G401 (cell line): ENCODE results near the gene CLEC4M. TPM values are rescaled to one million over a fixed set of nuclear protein-coding genes. Genes with fewer than 3 reads are reported as not detected.
"Not testable (repeated sequence)": the region's sequence is repeated elsewhere in the genome, so short reads cannot be mapped to it uniquely, and the experiment has no call there.

Experiments used
- DNase-seq: peaks from one replicate; pipeline ENCODE4 v3.0.0-alpha.2; 2015; ENCODE audit warnings: low spot score
- in situ Hi-C: cut with HindIII; loops from 2 replicates; pipeline ENCODE4 v1.10.0; 2016; ENCODE audit warnings: low sequenced_read_pairs, mixed read lengths
- total RNA-seq: library from RNA; depleted of rRNA; stranded (reverse); fragments of >200 nt; shearing (Covaris generic); gene quantifications from 2 replicates; pipeline ENCODE4 v1.2.3, GENCODE V29; 2014; rRNA removed

Gene CLEC4M
- total RNA-seq, 1 experiment from 2014 or later, result not detected

GRCh38 chr19:7792701-7793100 is 29.7 kb downstream of the CLEC4M start:
- peak; percentile 83 for DNase-seq
- in situ Hi-C loops, result not testable (repeated sequence)

GRCh38 chr19:7793493-7793892 is 30.4 kb downstream of the CLEC4M start:
- no peak for DNase-seq
- in situ Hi-C loops, result no loop called here

GRCh38 chr19:7795555-7796161 is 32.6 kb downstream of the CLEC4M start:
- in situ Hi-C loops, result no loop called here
- DNase-seq, result no peak

- in situ Hi-C loops, result no loop called here
- DNase-seq, result peak; percentile 89
These were observed 36.8 kb downstream of the CLEC4M start for GRCh38 chr19:7799640-7800355.

- in situ Hi-C loops, result no loop called here
These were observed 38.1 kb downstream of the CLEC4M start for GRCh38 chr19:7801020-7801570.

GRCh38 chr19:7806234-7806633 is 43.2 kb downstream of the CLEC4M start:
- in situ Hi-C loops, result no loop called here
- no peak for DNase-seq

More at GRCh38 chr19:7801020-7801570, 38.1 kb downstream of the CLEC4M start:
- DNase-seq, result no peak

- in situ Hi-C loops, result no loop called here
- no peak for DNase-seq
These were observed 43.8 kb downstream of the CLEC4M start for GRCh38 chr19:7806876-7807275.

GRCh38 chr19:7808108-7808507 is 45.1 kb downstream of the CLEC4M start:
- DNase-seq, result no peak
- in situ Hi-C loops, result no loop called here

- DNase-seq, result no peak
- in situ Hi-C loops, result no loop called here
These were observed 48.9 kb downstream of the CLEC4M start for GRCh38 chr19:7811989-7812388.

- in situ Hi-C loops, result no loop called here
- DNase-seq, result no peak
These were observed 52.3 kb downstream of the CLEC4M start for GRCh38 chr19:7815325-7815724.

- DNase-seq, in situ Hi-C loops: not testable (repeated sequence)
These were observed 53.0 kb downstream of the CLEC4M start for GRCh38 chr19:7816040-7816439.

- in situ Hi-C loops, result no loop called here
- DNase-seq, result no peak
These were observed 54.8 kb downstream of the CLEC4M start for GRCh38 chr19:7817801-7818200.

- in situ Hi-C loops, result no loop called here
- DNase-seq, result no peak
These were observed 55.8 kb downstream of the CLEC4M start for GRCh38 chr19:7818806-7819205.

Other genes with a start within 250 kb of the CLEC4M start
- gene ZNF358, start 247.1 kb upstream of the CLEC4M start, total RNA-seq, result 25.3 and 40.1 TPM in 2 replicates
- gene MCOLN1, start 240.6 kb upstream of the CLEC4M start, total RNA-seq, result 6.2 and 16.9 TPM in 2 replicates
- gene PNPLA6, start 227.5 kb upstream of the CLEC4M start, total RNA-seq, result 74.6 and 97.9 TPM in 2 replicates
- gene CAMSAP3, start 167.4 kb upstream of the CLEC4M start, total RNA-seq, result 3.3 and 4.8 TPM in 2 replicates
- gene XAB2, start 133.7 kb upstream of the CLEC4M start, total RNA-seq, result 68.4 and 87.3 TPM in 2 replicates
- 31.2 and 80.2 TPM in 2 replicates for gene PET100, start 133.4 kb upstream of the CLEC4M start, total RNA-seq
- gene PCP2, start 129.5 kb upstream of the CLEC4M start, total RNA-seq, result not detected in 2 replicates
- gene STXBP2, start 126.1 kb upstream of the CLEC4M start, total RNA-seq, result 0.20 TPM in 1 of 2 replicates, not detected in the other
- not detected in 2 replicates for gene RETN, start 94.2 kb upstream of the CLEC4M start, total RNA-seq
- not detected in 2 replicates for gene MCEMP1, start 86.2 kb upstream of the CLEC4M start, total RNA-seq
- 131 and 153 TPM in 2 replicates for gene TRAPPC5, start 82.4 kb upstream of the CLEC4M start, total RNA-seq
- gene FCER2, start 61.1 kb upstream of the CLEC4M start, total RNA-seq, result not detected in 2 replicates
- not detected in 2 replicates for gene CLEC4G, start 31.1 kb upstream of the CLEC4M start, total RNA-seq
- gene CD209, start 15.7 kb upstream of the CLEC4M start, total RNA-seq, result not detected in 2 replicates
- 19.0 and 24.5 TPM in 2 replicates for gene EVI5L, start 67.0 kb downstream of the CLEC4M start, total RNA-seq
- 0.03 and 0.49 TPM in 2 replicates for gene PRR36, start 111.1 kb downstream of the CLEC4M start, total RNA-seq
- gene LRRC8E, start 125.3 kb downstream of the CLEC4M start, total RNA-seq, result 0.49 TPM in 1 of 2 replicates, not detected in the other
- 14.2 and 16.2 TPM in 2 replicates for gene MAP2K7, start 140.6 kb downstream of the CLEC4M start, total RNA-seq
- not detected in 2 replicates for gene TGFBR3L, start 151.6 kb downstream of the CLEC4M start, total RNA-seq
- 35.1 and 37.8 TPM in 2 replicates for gene SNAPC2, start 157.1 kb downstream of the CLEC4M start, total RNA-seq
- gene CTXN1, start 162.9 kb downstream of the CLEC4M start, total RNA-seq, result 27.0 and 27.3 TPM in 2 replicates
- 100 and 168 TPM in 2 replicates for gene TIMM44, start 180.4 kb downstream of the CLEC4M start, total RNA-seq
- gene ELAVL1, start 242.4 kb downstream of the CLEC4M start, total RNA-seq, result 83.9 and 102 TPM in 2 replicates